WERI-Rb-1 (cell line): ENCODE measurements around the gene PABPN1L.

Source experiments
- DNase-seq: peaks from one replicate; pipeline ENCODE4 v3.0.0-alpha.2; 2020
- H3K27ac ChIP-seq: fragments of 250-450 bp; sonication (Bioruptor Pico); 2 replicates; pipeline ENCODE4 v1.5.1; 2020; ENCODE audit warnings: mild to moderate bottlenecking, moderate library complexity
- H3K27me3 ChIP-seq: fragments of 250-450 bp; sonication (Bioruptor Pico); 2 replicates; pipeline ENCODE4 v1.5.1; 2021; ENCODE audit warnings: mild to moderate bottlenecking, low read depth, moderate library complexity; ENCODE audit not compliant: insufficient read depth, severe bottlenecking
- H3K36me3 ChIP-seq: fragments of 250-450 bp; sonication (Bioruptor Pico); 2 replicates; pipeline ENCODE4 v1.5.1; 2020; ENCODE audit warnings: mild to moderate bottlenecking, moderate library complexity
- H3K4me3 ChIP-seq: 2 replicates; pipeline ENCODE4 v1.5.1; 2011; ENCODE audit warnings: low read depth, mild to moderate bottlenecking, control low read depth, low read length
- H3K9me3 ChIP-seq: fragments of 250-450 bp; sonication (Bioruptor Pico); 2 replicates; pipeline ENCODE4 v1.5.1; 2021; ENCODE audit warnings: mild to moderate bottlenecking, moderate library complexity; ENCODE audit not compliant: severe bottlenecking
- TF ChIP-seq, protein P1 (sequence below): IDR thresholded peaks from 2 replicates; pipeline ENCODE4 v1.5.1; 2011; ENCODE audit warnings: low read depth, mild to moderate bottlenecking, control low read depth, inconsistent platforms, low read length

The PABPN1L gene

DNA sequence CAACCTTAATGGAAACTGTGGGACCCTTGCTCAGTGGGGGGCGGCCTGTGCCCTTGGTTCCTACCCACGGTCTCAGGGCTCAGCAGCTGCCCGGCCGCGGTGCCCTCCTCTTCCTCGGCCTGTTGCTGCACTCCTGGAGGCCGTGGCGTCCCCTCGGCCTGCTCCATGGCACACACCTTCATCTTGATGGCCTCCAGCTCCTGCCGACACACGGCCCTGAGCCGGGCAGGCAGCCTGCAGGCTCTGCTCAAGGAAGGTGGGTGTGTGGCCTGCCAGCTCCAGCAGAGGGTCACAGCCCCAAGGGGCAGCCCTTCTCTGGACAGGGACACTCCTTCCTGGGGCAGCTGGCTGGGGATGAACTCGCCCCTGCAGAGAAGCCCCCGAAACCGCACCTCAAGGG lies 718 bp downstream of the PABPN1L start:
- no peaks in the 10 kb centered on the region for H3K36me3 ChIP-seq
- H3K27ac ChIP-seq, result no peak overlapping the region; the same call in 1 of the 2 replicates
- TF ChIP-seq, protein P1, sequence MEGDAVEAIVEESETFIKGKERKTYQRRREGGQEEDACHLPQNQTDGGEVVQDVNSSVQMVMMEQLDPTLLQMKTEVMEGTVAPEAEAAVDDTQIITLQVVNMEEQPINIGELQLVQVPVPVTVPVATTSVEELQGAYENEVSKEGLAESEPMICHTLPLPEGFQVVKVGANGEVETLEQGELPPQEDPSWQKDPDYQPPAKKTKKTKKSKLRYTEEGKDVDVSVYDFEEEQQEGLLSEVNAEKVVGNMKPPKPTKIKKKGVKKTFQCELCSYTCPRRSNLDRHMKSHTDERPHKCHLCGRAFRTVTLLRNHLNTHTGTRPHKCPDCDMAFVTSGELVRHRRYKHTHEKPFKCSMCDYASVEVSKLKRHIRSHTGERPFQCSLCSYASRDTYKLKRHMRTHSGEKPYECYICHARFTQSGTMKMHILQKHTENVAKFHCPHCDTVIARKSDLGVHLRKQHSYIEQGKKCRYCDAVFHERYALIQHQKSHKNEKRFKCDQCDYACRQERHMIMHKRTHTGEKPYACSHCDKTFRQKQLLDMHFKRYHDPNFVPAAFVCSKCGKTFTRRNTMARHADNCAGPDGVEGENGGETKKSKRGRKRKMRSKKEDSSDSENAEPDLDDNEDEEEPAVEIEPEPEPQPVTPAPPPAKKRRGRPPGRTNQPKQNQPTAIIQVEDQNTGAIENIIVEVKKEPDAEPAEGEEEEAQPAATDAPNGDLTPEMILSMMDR, result no peak
- DNase-seq, result no peak
- H3K4me3 ChIP-seq, result no peak overlapping the region
- no peaks in the 10 kb centered on the region for H3K9me3 ChIP-seq
- no peaks in the 10 kb centered on the region for H3K27me3 ChIP-seq

DNA sequence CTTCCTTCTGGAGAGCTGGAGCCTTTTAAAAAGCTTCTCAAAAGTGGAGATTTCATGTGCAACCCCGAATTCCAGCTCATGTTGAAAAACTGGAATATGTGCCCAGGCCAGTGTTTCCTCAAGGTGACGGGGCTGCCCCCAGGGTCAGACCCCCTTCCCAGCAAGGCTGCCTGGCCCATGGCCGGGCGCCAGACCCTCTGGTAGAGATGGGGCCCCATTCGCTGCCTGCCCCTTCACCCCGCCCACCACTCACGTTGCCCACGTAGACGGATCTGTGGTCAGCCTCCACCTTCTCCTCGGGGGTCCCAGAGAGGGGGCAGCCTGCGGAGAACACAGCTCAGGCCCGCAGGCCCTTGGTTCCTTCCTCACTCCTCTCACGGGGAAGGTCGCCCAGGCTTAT lies 1.1 kb downstream of the PABPN1L start:
- no peaks in the 10 kb centered on the region for H3K36me3 ChIP-seq
- no peak overlapping the region for H3K27ac ChIP-seq
- no peak overlapping the region for H3K4me3 ChIP-seq
- H3K9me3 ChIP-seq, result no peaks in the 10 kb centered on the region
- no peak for DNase-seq
- no peaks in the 10 kb centered on the region for H3K27me3 ChIP-seq
- TF ChIP-seq, protein P1, result no peak

DNA sequence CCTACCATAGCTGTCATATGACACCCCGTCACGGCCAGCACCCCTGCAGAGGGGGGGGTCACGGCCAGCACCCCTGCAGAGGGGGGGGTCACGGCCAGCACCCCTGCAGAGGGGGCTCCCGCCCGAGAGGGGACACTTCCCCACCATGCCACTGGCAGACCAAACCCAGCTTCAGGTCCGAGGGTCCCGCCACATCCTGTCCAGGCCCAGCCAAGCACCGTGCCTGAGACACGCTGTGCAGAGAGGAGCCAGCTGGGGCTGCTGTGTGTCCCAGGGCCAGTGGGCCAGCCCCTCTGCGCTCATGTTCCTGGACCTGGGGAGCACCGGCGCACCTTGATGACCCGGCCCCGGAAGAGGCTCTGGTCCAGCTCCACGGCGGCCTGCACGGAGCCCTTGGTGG lies 1.9 kb downstream of the PABPN1L start:
- H3K27me3 ChIP-seq, result no peaks in the 10 kb centered on the region
- TF ChIP-seq, protein P1, result no peak
- H3K36me3 ChIP-seq, result no peaks in the 10 kb centered on the region; the same call in 1 of the 2 replicates
- no peak for DNase-seq
- H3K4me3 ChIP-seq, result no peak overlapping the region
- H3K27ac ChIP-seq, result no peak overlapping the region
- H3K9me3 ChIP-seq, result no peaks in the 10 kb centered on the region

DNA sequence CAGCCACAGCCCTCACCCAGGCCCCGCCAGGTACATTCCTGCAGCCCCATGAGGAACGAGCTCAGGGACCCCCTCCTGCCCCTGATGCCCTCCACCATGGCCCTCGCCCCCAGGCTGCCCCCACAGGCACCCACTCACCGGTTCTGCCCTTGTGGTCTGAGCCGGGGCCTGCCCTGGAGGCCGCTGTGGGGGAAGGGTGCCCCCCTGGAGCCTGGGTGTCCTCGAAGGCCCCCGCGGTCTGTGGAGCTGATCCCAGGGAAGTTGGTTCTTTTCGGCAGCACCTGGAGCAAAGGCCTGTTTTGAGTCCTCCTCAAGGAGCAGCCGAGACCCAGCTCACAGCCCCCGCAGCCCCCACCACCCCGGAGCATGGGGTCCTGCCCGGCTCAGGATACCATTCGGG lies 2.4 kb downstream of the PABPN1L start:
- no peak for DNase-seq
- Histone ChIP-seq H3K27ac (no peak overlapping the region), H3K9me3 (no peaks in the 10 kb centered on the region), H3K27me3 (no peaks in the 10 kb centered on the region), H3K36me3 (no peaks in the 10 kb centered on the region; the same call in 1 of the 2 replicates), H3K4me3 (no peak overlapping the region)
- TF ChIP-seq, protein P1, result no peak

DNA sequence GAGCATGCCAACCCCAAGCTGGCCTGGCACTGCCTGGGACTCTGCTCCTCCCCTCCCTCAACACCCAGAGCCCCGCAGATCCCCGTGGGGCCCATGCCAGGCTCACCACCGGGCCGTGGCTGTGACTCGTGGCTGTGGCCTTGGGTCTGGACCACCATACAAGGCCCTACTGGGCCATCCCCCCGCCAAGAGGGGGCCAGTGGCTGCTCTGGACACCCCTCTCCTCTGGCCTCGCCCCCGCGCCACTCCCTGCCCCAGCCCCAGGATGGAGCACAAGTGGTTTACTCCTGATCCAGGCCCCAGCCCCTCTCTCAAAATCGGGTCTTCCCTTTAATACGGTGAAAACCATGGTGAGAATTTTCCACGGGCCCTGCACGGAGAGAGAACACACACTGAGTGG lies 3.0 kb downstream of the PABPN1L start:
- DNase-seq, result no peak
- Histone ChIP-seq H3K4me3 (no peak overlapping the region), H3K27ac (no peak overlapping the region), H3K36me3 (no peaks in the 10 kb centered on the region; the same call in 1 of the 2 replicates), H3K27me3 (no peaks in the 10 kb centered on the region), H3K9me3 (no peaks in the 10 kb centered on the region)
- TF ChIP-seq, protein P1, result no peak

DNA sequence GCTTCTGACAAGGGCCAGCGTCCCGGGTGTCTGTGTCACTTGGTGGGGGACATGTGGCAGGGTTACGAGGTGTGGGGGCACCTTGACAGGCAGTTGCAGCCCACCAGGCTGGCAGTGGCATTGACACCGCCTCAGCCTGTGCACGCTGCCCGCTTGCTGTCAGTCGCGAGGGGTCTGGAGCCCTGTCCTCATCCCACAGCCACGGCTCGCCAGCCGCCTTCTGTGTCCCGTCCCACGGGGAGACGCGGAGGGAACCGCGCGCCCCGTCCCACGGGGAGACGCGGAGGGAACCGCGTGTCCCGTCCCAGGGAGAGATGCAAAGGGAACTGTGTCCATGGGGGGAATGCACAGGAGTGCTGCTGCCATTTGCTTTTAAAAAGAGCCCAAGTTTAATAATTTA lies 3.5 kb downstream of the PABPN1L start:
- Histone ChIP-seq H3K27ac (no peak overlapping the region), H3K4me3 (no peak overlapping the region), H3K9me3 (no peaks in the 10 kb centered on the region), H3K36me3 (no peaks in the 10 kb centered on the region; the same call in 1 of the 2 replicates), H3K27me3 (no peaks in the 10 kb centered on the region)
- DNase-seq, result no peak
- TF ChIP-seq, protein P1, result no peak
